AG10803 (cell line): Measurements from ENCODE around the gene IGSF22.

Experiments used
- DNase-seq: peaks from one replicate; pipeline ENCODE4 v3.0.0; 2010; ENCODE audit warnings: low read depth
- H3K4me3 ChIP-seq: 2 replicates; pipeline ENCODE4 v1.5.1; 2011; ENCODE audit warnings: mild to moderate bottlenecking, low read length, control low read depth
- CTCF ChIP-seq: conservative IDR thresholded peaks from 2 replicates; pipeline ENCODE4 v1.5.1; 2011; ENCODE audit warnings: mild to moderate bottlenecking, low read length, control low read depth, inconsistent platforms

The IGSF22 gene

GRCh38 chr11:18700375-18700774, 25.6 kb downstream of the IGSF22 start:
- TF ChIP-seq CTCF: no peak
- DNase-seq: no peak
- no peak overlapping the region for H3K4me3 ChIP-seq

- H3K4me3 ChIP-seq: no peak overlapping the region
- no peak for TF ChIP-seq CTCF
- no peak for DNase-seq
These were observed 26.1 kb downstream of the IGSF22 start for GRCh38 chr11:18699848-18700261.

- TF ChIP-seq CTCF: no peak
- DNase-seq: no peak
- peak overlapping the region; percentile 62 for H3K4me3 ChIP-seq
These were observed 26.8 kb downstream of the IGSF22 start for GRCh38 chr11:18699269-18699596.

- TF ChIP-seq CTCF: no peak
- peak; percentile 65 for DNase-seq
- peak within 1 kb of the TSS; percentile 62 for H3K4me3 ChIP-seq
These were observed 27.4 kb downstream of the IGSF22 start, which contains the start of gene TMEM86A for GRCh38 chr11:18698341-18699268. TSS of gene TMEM86A (plus strand) at chr11:18698779. CDS start at chr11:18698887, 108 bp downstream.

GRCh38 chr11:18697576-18697975, 28.4 kb downstream of the IGSF22 start:
- DNase-seq: no peak
- TF ChIP-seq CTCF: no peak
- no peak overlapping the region for H3K4me3 ChIP-seq

- no peak overlapping the region for H3K4me3 ChIP-seq
- peak; percentile 43 for DNase-seq
- no peak for TF ChIP-seq CTCF
These were observed 29.3 kb downstream of the IGSF22 start for GRCh38 chr11:18696638-18697225.
